Tibial nerve (tissue), 4 donors: Measurements from ENCODE around the gene BOC.

ENCODE experiments used
- EP300 ChIP-seq, 2 donors: sonication (generic); formaldehyde crosslinking; IDR thresholded peaks; one replicate each; pipeline ENCODE4 v1.6.1; 2017; ENCODE audit warnings: antibody characterized with exemption in 2 of 2, mild to moderate bottlenecking in 1 of 2
- POLR2A ChIP-seq, 2 donors: fragments of 450-650 bp; IDR thresholded peaks; one replicate each; pipeline ENCODE4 v1.6.1; 2017; ENCODE audit warnings: antibody characterized with exemption in 2 of 2, mild to moderate bottlenecking in 2 of 2, moderate library complexity in 2 of 2
- TF ChIP-seq, protein P1 (sequence below), 5 experiments: fragments of 200-600 bp in 3 of 5; fragments of 450-650 bp in 2 of 5; sonication (generic) in 3 of 5; IDR thresholded peaks; one replicate each; pipeline ENCODE4 v1.5.1; 2016 to 2019; ENCODE audit warnings: antibody characterized with exemption in 5 of 5, mild to moderate bottlenecking in 3 of 5, moderate library complexity in 2 of 5

DNA sequence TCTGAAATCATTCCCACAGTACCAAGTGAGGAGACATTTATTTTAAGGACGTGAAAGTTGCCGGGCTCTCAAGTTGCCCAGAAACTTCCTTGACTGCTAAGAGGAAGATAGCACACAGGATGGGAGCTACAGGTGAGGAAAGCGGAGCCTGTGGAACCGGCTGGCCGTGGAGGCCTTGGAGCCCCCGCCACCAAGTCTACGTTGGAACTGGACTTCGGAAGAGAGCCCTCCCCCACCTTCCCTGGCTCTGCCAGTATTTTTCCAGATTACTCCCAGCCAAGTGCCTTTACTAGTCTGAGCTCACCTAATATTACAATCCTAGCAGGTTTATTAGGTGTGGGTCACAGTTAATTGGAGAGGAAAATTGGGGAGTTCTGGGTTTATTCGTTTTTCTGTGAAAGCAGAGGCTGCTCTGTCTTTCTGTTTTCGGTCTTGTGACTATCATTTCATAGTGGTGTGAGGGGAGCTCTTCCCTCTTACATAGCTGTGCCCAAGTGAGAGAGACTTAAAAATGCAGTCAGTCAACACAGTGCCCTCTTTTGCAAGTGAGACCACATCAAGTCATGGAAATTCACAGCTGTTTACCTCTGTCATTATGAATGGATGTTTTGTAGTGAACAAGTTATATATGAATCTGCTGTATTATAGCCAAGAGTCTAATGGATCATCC lies 6.8 kb downstream of the BOC start:
- TF ChIP-seq POLR2A (IDR thresholded peaks at IDR 0.05) (no peak), EP300 (IDR thresholded peaks at IDR 0.05) (no peak)
- TF ChIP-seq, protein P1, sequence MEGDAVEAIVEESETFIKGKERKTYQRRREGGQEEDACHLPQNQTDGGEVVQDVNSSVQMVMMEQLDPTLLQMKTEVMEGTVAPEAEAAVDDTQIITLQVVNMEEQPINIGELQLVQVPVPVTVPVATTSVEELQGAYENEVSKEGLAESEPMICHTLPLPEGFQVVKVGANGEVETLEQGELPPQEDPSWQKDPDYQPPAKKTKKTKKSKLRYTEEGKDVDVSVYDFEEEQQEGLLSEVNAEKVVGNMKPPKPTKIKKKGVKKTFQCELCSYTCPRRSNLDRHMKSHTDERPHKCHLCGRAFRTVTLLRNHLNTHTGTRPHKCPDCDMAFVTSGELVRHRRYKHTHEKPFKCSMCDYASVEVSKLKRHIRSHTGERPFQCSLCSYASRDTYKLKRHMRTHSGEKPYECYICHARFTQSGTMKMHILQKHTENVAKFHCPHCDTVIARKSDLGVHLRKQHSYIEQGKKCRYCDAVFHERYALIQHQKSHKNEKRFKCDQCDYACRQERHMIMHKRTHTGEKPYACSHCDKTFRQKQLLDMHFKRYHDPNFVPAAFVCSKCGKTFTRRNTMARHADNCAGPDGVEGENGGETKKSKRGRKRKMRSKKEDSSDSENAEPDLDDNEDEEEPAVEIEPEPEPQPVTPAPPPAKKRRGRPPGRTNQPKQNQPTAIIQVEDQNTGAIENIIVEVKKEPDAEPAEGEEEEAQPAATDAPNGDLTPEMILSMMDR (IDR thresholded peaks at IDR 0.05): no peak
